Jurkat, Clone E6-1 (cell line): ENCODE measurements around the gene LZTR1.
"Not testable (repeated sequence)": the region's sequence is repeated elsewhere in the genome, so short reads cannot be mapped to it uniquely, and the experiment has no call there.

Source experiments
- DNase-seq: peaks from one replicate; pipeline ENCODE4 v3.0.0-alpha.2; 2011; ENCODE audit warnings: low read depth, low spot score
- H3K4me3 ChIP-seq: 2 replicates; pipeline ENCODE4 v1.5.1; 2011; ENCODE audit warnings: mild to moderate bottlenecking, low read length, control low read depth, moderate library complexity

Gene LZTR1

DNA sequence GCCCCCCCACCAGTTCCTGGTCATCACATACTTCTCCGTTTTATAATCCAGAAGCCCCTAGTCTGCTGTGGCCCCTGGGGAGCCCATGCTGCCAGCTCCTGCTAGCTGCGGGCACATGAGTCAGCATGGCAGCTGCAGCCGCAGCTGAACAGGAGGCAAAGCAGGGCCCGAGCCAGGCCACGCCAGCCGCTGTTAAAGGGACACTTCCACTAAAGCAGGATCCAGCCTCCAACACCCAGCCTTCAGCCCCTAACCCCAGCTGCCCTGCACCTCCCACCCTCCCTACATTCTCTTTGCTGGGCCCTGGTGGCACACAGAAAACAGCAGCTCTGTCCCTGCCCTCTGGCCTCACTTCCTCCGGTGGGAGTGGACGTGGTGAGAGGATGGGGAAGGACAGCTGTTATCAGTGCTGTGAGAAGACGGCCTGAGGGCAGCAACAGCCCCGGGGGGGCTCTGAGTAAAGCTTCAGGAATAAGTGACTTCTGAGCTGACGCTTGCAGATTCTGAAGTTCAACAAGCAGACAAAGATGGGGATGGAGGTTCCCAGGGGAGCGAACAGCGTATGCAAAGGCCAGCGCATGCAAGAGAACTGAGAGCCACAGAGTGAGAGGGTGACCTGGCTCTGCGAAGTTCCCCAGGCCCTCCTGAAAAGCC, 63.0 kb downstream of the LZTR1 start:
- DNase-seq: no peak
- H3K4me3 ChIP-seq: peak overlapping the region; percentile 13

GRCh38 chr22:21045585-21046294, 63.6 kb downstream of the LZTR1 start, which contains the start of gene LRRC74B:
Gene LRRC74B, plus strand, starts transcription at chr22:21045946. Its CDS starts 41 bp downstream, at chr22:21045987.
- peak; percentile 53 for DNase-seq
- peak within 1 kb of the TSS; percentile 13 for H3K4me3 ChIP-seq

GRCh38 chr22:21047035-21047661, 65.1 kb downstream of the LZTR1 start:
- no peak overlapping the region for H3K4me3 ChIP-seq
- no peak for DNase-seq

GRCh38 chr22:21047730-21048129, 65.6 kb downstream of the LZTR1 start:
- no peak overlapping the region for H3K4me3 ChIP-seq
- no peak for DNase-seq

DNA sequence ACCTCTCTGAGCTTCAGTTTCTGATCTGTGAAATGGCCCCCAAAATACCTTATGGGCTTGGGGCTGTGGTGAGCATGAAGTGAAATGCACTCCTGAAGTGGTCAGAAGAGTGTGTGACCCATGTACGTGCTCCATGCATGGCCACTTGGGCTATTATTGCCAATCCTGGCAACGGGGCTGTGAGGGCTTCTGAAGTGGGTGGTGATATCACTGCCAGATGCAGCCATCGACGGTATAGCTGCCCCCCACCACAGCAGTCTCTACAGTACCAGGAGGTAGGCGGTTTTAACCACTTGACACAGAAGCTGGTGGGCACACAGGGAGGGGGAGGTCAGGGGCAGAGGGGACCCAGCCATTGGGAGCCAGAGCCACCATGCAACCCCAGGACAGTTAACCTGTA, 66.4 kb downstream of the LZTR1 start:
- not testable (repeated sequence) for DNase-seq, H3K4me3 ChIP-seq
